K562 (cell line): ENCODE measurements around the gene TARBP2. TPM values are rescaled to one million over a fixed set of nuclear protein-coding genes. Genes with fewer than 3 reads are reported as not detected.
A peak's percentile ranks its signal among the peaks of the same experiment; 100 is the strongest.

ENCODE experiments used
- ADNP ChIP-seq: fragments of 200-800 bp; sonication (Bioruptor generic); IDR thresholded peaks from 2 replicates; pipeline ENCODE4 v1.6.1; 2016; ENCODE audit warnings: missing genetic modification characterization, missing compliant biosample characterization
- BRD4 ChIP-seq: fragments of 200-600 bp; sonication (generic); IDR thresholded peaks from 2 replicates; pipeline ENCODE4 v1.6.1; 2017; ENCODE audit warnings: inconsistent platforms
- C11orf30 ChIP-seq: fragments of 450-650 bp; IDR thresholded peaks from 2 replicates; pipeline ENCODE4 v1.6.1; 2016; ENCODE audit warnings: low read depth, mild to moderate bottlenecking
- CTBP1 ChIP-seq: fragments of 450-650 bp; IDR thresholded peaks from 2 replicates; pipeline ENCODE4 v1.6.1; 2016; ENCODE audit warnings: borderline replicate concordance
- ESRRA ChIP-seq: fragments of 450-650 bp; IDR thresholded peaks from 2 replicates; pipeline ENCODE4 v1.6.1; 2014; ENCODE audit warnings: low read depth, mild to moderate bottlenecking, moderate library complexity, borderline replicate concordance
- HDAC3 ChIP-seq: fragments of 450-650 bp; IDR thresholded peaks from 2 replicates; pipeline ENCODE4 v1.6.1; 2018; ENCODE audit warnings: borderline replicate concordance, mild to moderate bottlenecking, moderate library complexity; ENCODE audit not compliant: partially characterized antibody
- HNRNPH1 ChIP-seq: fragments of 200-400 bp; formaldehyde crosslinking; optimal IDR thresholded peaks from 2 replicates; pipeline ENCODE3; 2017; ENCODE audit warnings: low read depth, mild to moderate bottlenecking, low read length, moderate library complexity
- KAT7 ChIP-seq: sonication (generic); formaldehyde crosslinking; IDR thresholded peaks from 2 replicates; pipeline ENCODE4 v1.8.0; 2022; ENCODE audit warnings: missing genetic modification reagents, mild to moderate bottlenecking, borderline replicate concordance
- KLF16 ChIP-seq: IDR thresholded peaks from 2 replicates; pipeline ENCODE4 v1.6.1; 2016; ENCODE audit warnings: antibody characterized with exemption
- MAFG ChIP-seq: fragments of 450-650 bp; conservative IDR thresholded peaks from 2 replicates; pipeline ENCODE4 v1.6.1; 2016; ENCODE audit warnings: missing genetic modification characterization, missing compliant biosample characterization
- MAX ChIP-seq: sonication (generic); formaldehyde crosslinking; IDR thresholded peaks from 2 replicates; pipeline ENCODE4 v1.9.0; 2022; ENCODE audit warnings: mild to moderate bottlenecking, missing genetic modification reagents
- MBD2 ChIP-seq: sonication (generic); IDR thresholded peaks from 2 replicates; pipeline ENCODE4 v1.6.1; 2016; ENCODE audit warnings: low read depth, borderline replicate concordance
- POLR2A ChIP-seq: fragments of 450-650 bp; conservative IDR thresholded peaks from 2 replicates; pipeline ENCODE4 v1.6.1; 2016
- SPI1 ChIP-seq: IDR thresholded peaks from 2 replicates; pipeline ENCODE4 v1.6.1; 2011; ENCODE audit warnings: low read depth, low read length, control low read depth, borderline replicate concordance
- SRSF7 ChIP-seq: fragments of 200-400 bp; formaldehyde crosslinking; optimal IDR thresholded peaks from 2 replicates; pipeline ENCODE3; 2017; ENCODE audit warnings: mild to moderate bottlenecking, low read depth, low read length
- ZBTB40 ChIP-seq, 2 experiments: fragments of 450-650 bp in 1 of 2; sonication (generic) in 1 of 2; formaldehyde crosslinking in 1 of 2; IDR thresholded peaks; 2 replicates each; pipeline versions ENCODE4 v1.7.1 to v1.9.0; 2016 to 2022; ENCODE audit warnings: inconsistent platforms in 1 of 2, mild to moderate bottlenecking in 1 of 2, missing genetic modification reagents in 1 of 2
- ZEB2 ChIP-seq: fragments of 450-650 bp; IDR thresholded peaks from 2 replicates; pipeline ENCODE4 v1.6.1; 2016
- ZFPM2 ChIP-seq: fragments of 250-450 bp; sonication (Bioruptor Pico); IDR thresholded peaks from 2 replicates; pipeline ENCODE4 v1.5.1; 2022; ENCODE audit warnings: mild to moderate bottlenecking
- ZNF23 ChIP-seq: fragments of 250-450 bp; sonication (Bioruptor Pico); IDR thresholded peaks from 2 replicates; pipeline ENCODE4 v1.4.0; 2020; ENCODE audit warnings: mild to moderate bottlenecking
- ZNF282 ChIP-seq: sonication (generic); formaldehyde crosslinking; IDR thresholded peaks from 2 replicates; pipeline ENCODE4 v1.8.1; 2023; ENCODE audit warnings: missing genetic modification reagents
- ZNF76 ChIP-seq: fragments of 250-450 bp; sonication (Bioruptor Pico); IDR thresholded peaks from 2 replicates; pipeline ENCODE4 v1.4.0; 2020; ENCODE audit warnings: mild to moderate bottlenecking, moderate library complexity, borderline replicate concordance
- ZNF77 ChIP-seq: fragments of 250-450 bp; sonication (Bioruptor Pico); IDR thresholded peaks from 2 replicates; pipeline ENCODE4 v1.5.0; 2020
- polyA plus RNA-seq, 8 experiments: library from polyadenylated mRNA; depleted of rRNA in 4 of 8; stranded (reverse) in 5 of 8; unstranded in 3 of 8; fragments of >200 nt; fragmentation: Nextera tagmentation in 2 of 8; fragmentation: Illumina TruSeq in 1 of 8; extraction: Ambion mirVana in 2 of 8; extraction: Trizol in 1 of 8; gene quantifications; 2 replicates each; pipeline versions ENCODE4 v1.2.1 to v1.2.3, GENCODE V29; 2011 to 2014; ENCODE audit warnings: inconsistent platforms in 1 of 8, missing spikeins in 1 of 8
- total RNA-seq, 7 experiments: library from RNA; depleted of rRNA in 6 of 7; stranded (reverse); fragments of >200 nt in 6 of 7; fragmentation: Illumina TruSeq in 2 of 7; extraction: Trizol in 2 of 7; gene quantifications; 2 replicates each; pipeline versions ENCODE4 v1.2.1 to v1.2.3, GENCODE V29; 2011 to 2021; ENCODE audit warnings: low replicate concordance in 1 of 7

Gene TARBP2
- total and polyA plus RNA-seq, 9 of the 15 experiments (the other 6 are each of a cell fraction or from before 2014, with no cell fraction given): 5.6 to 69.0 (median 44.6) TPM

GRCh38 chr12:53451661-53452158, 49.4 kb upstream of the TARBP2 start, which contains the start of gene PCBP2 (continued):
- TF ChIP-seq HDAC3 (no peak), ZNF77 (no peak), MAFG (tag) (no peak), ADNP (no peak), SRSF7 (no peak), ZEB2 (0 out of 2 replicates have a peak, but pooled peaks have one; percentile 18), SPI1 (0 out of 2 replicates have a peak, but pooled peaks have one; percentile 1), POLR2A (peak; percentile 67; the same call in 1 of the 2 replicates), ZFPM2 (CRISPR knock-in tag) (no peak), C11orf30 (peak; percentile 66), ZNF282 (CRISPR knock-in tag) (no peak), ZNF76 (CRISPR knock-in tag) (no peak), ZNF23 (no peak), ZBTB40 (IDR thresholded peaks at IDR 0.05) (peak; percentile 95), ZBTB40 (CRISPR knock-in tag; IDR thresholded peaks at IDR 0.05) (no peak), BRD4 (no peak), MAX (peak; percentile 75), KAT7 (CRISPR knock-in tag) (no peak; the same call in 1 of the 2 replicates), ESRRA (peak; percentile 74; the same call in 1 of the 2 replicates), MBD2 (no peak; the same call in 1 of the 2 replicates), HNRNPH1 (no peak), CTBP1 (peak; percentile 95), KLF16 (no peak)
